GM12864 (cell line): Measurements from ENCODE around the gene LRSAM1.
A peak's percentile ranks its signal among the peaks of the same experiment; 100 is the strongest.

ENCODE experiments used
- DNase-seq: peaks from one replicate; pipeline ENCODE4 v3.0.0-alpha.2; 2011; ENCODE audit warnings: low read depth
- H3K4me3 ChIP-seq: 2 replicates; pipeline ENCODE4 v1.5.1; 2011; ENCODE audit warnings: mild to moderate bottlenecking, low read depth, low read length, control low read depth
- TF ChIP-seq, protein P1 (sequence below): IDR thresholded peaks from 2 replicates; pipeline ENCODE4 v1.5.1; 2011; ENCODE audit warnings: low read depth, mild to moderate bottlenecking, moderate library complexity, low read length, control low read depth, inconsistent platforms; ENCODE audit errors: missing control alignments

Gene LRSAM1

DNA sequence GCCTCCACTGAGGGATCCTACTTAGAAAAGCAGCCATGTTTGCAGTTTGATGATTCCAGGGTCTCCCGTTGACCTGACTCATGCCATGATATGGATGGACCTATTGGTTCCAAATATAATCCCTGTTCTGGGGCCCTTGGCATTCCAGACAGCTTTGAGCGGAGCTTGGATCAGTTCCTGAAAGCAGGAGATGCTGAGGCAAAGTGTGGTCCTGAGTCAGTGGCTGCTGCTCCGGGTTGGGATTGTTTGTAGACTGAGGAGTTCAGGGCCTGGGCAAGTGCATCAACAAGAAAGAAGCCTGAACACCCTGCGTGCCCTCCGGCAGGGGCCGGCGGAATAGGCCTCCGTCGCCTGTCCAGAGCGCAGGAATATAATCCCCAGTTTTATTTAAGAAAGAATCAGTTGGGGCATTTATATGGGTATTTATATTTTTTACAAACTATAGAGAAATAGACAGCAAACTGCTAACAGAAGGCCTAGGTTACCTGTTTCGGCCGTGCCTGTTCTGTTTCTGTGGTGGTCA is 50.6 kb downstream of the LRSAM1 start:
- TF ChIP-seq, protein P1, sequence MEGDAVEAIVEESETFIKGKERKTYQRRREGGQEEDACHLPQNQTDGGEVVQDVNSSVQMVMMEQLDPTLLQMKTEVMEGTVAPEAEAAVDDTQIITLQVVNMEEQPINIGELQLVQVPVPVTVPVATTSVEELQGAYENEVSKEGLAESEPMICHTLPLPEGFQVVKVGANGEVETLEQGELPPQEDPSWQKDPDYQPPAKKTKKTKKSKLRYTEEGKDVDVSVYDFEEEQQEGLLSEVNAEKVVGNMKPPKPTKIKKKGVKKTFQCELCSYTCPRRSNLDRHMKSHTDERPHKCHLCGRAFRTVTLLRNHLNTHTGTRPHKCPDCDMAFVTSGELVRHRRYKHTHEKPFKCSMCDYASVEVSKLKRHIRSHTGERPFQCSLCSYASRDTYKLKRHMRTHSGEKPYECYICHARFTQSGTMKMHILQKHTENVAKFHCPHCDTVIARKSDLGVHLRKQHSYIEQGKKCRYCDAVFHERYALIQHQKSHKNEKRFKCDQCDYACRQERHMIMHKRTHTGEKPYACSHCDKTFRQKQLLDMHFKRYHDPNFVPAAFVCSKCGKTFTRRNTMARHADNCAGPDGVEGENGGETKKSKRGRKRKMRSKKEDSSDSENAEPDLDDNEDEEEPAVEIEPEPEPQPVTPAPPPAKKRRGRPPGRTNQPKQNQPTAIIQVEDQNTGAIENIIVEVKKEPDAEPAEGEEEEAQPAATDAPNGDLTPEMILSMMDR, result no peak
- H3K4me3 ChIP-seq, result no peak overlapping the region
- DNase-seq, result no peak

DNA sequence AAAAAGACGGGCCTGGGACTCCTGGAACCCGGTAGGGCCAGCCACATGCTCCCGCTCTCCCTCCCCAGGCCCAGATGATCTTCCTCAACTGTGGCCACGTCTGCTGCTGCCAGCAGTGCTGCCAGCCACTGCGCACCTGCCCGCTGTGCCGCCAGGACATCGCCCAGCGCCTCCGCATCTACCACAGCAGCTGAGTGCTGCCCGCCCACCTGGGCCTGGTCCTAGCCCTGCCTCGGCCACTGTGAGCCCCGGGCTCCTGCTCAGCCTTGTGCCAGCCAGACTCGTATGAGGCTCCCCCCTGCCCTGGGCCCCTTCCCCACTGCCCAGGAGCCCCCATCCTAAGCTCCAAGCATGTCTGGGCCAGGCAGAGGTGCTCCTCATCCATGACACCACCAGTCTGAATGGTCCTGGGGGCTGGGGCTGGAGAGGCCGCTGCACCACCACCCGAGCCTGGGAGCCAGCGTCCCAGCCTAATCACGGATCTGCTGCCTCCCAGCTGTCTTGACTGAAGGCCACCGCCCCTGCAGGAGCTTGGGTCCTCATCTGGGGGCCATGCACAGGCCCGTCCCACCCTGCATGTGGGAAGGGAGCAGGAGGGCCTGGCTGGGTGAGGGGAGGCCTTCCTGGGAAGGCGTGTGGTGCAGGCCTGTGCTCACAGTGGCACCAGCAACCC is 51.5 kb downstream of the LRSAM1 start:
- H3K4me3 ChIP-seq, result no peak overlapping the region
- no peak for DNase-seq
- TF ChIP-seq, protein P1, result no peak

DNA sequence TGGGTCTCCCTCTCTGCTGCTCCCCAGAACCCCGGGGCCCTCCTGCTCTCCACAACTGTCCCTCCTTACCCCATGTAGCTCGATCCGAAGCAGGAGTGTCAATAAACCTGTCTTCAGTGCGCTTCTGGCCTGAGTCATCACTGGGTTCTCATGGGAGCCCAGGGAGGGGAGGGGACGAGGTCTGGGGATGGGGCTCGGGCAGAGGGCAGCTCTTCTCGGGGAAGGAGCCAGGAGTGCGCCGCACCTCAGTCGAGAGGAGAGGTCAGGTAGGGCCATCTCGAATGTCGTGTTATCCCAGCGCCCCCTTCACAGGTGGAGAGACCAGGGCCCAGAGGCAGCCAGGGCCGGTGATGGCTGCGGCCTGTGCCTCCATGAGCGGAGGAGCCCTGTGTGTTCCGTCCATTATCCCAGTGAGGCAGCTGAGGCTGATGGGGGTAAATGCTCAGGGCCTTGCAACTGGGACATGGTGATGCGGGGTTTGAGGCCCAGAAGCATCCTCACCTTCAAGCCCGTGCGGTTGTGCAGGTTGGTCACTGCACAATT is 52.1 kb downstream of the LRSAM1 start:
- TF ChIP-seq, protein P1, result no peak
- no peak overlapping the region for H3K4me3 ChIP-seq
- no peak for DNase-seq

DNA sequence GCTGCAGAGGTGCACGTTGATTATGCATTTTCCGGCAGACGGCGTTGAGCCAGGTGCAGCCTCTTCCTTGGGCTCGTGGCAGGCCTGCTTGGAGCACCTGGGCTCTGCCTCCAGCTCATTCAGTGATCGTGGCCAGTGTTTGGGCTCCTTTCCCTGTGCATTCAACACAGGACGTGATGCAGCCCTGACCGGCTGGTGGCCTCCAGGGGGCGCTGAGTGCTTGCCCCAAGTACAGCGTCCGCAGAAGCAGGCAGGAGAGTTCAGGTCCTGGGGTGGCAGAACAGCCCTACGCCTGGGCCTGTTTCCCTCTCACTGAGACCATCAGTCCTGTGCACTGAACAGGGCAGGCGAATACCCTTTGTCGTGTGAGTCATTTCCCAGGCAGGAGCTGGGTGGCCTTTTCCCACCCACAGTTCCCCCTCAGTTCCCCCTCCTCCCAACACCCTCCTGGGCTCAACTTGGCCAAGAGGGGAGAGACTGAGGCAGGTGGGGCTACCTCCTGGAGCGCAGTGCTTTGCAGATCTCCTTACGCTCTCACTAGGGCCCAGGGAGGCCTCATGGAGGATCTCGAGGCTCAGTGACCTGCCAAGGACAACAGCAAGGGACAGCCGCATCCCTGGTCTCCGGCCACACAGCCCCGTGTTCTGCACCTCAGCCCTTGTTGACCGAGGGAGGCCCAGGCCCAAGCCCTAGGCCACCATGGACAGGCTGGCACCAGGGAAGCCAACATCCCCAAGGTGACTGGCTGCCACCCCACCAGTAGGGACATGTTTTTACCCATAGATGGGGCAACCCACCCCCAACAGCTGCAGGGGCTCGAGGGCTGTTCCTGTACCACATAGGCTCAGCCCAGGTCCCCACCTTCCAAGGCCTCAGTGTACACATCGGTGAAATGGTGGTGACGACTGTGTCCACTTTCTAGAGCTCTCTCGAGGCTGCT is 52.9 kb downstream of the LRSAM1 start:
- peak; percentile 39 for DNase-seq
- H3K4me3 ChIP-seq, result no peak overlapping the region
- TF ChIP-seq, protein P1, result peak; percentile 96

DNA sequence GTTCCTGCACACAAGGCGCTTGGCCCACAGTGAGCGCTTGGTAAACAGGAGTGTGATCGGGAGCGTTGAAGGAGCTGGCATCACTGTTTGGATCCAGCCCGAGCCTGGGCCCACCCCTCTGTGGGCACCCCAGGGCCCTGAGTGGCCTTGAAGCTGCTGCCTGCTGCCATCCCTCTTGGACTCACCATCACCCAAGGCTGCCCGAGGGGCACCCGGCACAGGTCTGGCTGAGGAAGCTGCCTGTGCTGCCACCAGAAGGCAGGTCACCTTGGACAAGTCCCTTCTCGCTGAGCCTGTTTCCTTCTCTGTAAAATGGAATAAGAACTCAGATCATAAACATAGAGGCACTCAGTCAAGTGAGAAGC is 53.6 kb downstream of the LRSAM1 start:
- H3K4me3 ChIP-seq, result no peak overlapping the region
- TF ChIP-seq, protein P1, result no peak
- DNase-seq, result no peak

DNA sequence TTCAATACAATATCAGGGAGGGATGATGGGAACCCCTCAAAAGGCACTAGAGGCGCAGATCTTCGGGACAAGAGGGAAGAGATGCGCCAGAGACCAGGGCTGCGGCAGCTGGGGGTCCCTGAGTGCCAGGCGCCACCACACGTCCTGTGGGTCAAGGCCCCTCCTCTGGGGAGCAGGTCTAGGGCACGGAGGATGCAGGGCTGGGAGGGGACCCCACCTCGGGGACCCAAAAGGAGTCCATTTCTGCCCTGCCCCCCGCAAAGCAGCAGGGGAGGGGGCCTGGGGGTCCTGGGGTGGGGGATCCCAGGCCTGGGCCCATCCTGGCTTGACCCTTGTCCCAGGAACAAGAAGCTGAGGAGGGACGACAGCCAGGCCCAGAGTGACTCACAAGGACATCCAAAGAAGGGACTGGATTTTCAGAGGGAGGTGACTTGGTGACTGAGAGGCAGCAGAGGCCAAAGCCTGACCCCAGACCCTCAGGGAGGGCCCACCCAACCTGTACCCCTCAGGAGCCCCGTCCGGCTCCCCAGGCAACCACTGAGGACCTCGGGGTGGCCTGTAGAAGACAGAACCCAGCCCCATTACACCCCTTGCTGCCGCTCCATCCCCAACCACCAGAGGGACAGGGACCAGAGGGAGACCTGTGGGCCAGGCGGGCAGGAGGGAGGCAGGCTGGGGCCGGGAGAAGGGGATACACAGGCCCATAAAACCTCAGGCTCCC is 54.2 kb downstream of the LRSAM1 start:
- no peak overlapping the region for H3K4me3 ChIP-seq
- DNase-seq, result no peak

More for the DNA sequence above, 54.2 kb downstream of the LRSAM1 start:
- TF ChIP-seq, protein P1, result peak; percentile 66
